ENCODE data around the gene P2RX4. TPM values are rescaled to one million over a fixed set of nuclear protein-coding genes. Genes with fewer than 3 reads are reported as not detected.

The P2RX4 gene
- total RNA-seq, 1 experiment from 2014 or later: 7.6 TPM

- H3K4me3 ChIP-seq (ENCODE audit: low read depth, low read length, poor library complexity, severe bottlenecking): no peak overlapping the region
- DNase-seq (ENCODE audit: low spot score): no peak
- H3K36me3 ChIP-seq (ENCODE audit: insufficient read depth, low read length, poor library complexity, severe bottlenecking): peaks cover 29% of the 10 kb centered on the region
- intact Hi-C loops (cut with micrococcal nuclease; ENCODE audit: unreplicated experiment): no loop called here
- ChIA-PET CTCF (no interaction called here), POLR2A (ENCODE audit: low non-redundant PET) (no interaction called here)
- BruUV-seq (replicated peaks): no TSS peak
- no peaks in the 10 kb centered on the region for H3K4me1 ChIP-seq (ENCODE audit: insufficient read depth, low read length, poor library complexity, severe bottlenecking)
- no peaks in the 10 kb centered on the region for H3K27me3 ChIP-seq (replicated peaks; ENCODE audit: insufficient read depth, low read depth, low read length, poor library complexity)
- H3K27ac ChIP-seq (ENCODE audit: low read depth, low read length, poor library complexity, severe bottlenecking): no peak overlapping the region
- TF ChIP-seq EZH2 (IDR thresholded peaks at IDR 0.05; ENCODE audit: borderline replicate concordance, low read depth, low read length, poor library complexity, severe bottlenecking) (no peak), CTCF (conservative IDR thresholded peaks at IDR 0.05; ENCODE audit: low read depth, low read length) (no peak)
- no peaks in the 10 kb centered on the region for H3K9me3 ChIP-seq (ENCODE audit: low read depth, low read length, poor library complexity, severe bottlenecking)
Observed at GRCh38 chr12:121259074-121259473, 49.1 kb downstream of the P2RX4 start.

- DNase-seq (ENCODE audit: low spot score): no peak
- peaks cover 23% of the 10 kb centered on the region for H3K36me3 ChIP-seq (ENCODE audit: insufficient read depth, low read length, poor library complexity, severe bottlenecking)
- no peaks in the 10 kb centered on the region for H3K4me1 ChIP-seq (ENCODE audit: insufficient read depth, low read length, poor library complexity, severe bottlenecking)
- ChIA-PET CTCF (no interaction called here), POLR2A (ENCODE audit: low non-redundant PET) (no interaction called here)
- no peak overlapping the region for H3K27ac ChIP-seq (ENCODE audit: low read depth, low read length, poor library complexity, severe bottlenecking)
- BruUV-seq (replicated peaks): no TSS peak
- no peaks in the 10 kb centered on the region for H3K9me3 ChIP-seq (ENCODE audit: low read depth, low read length, poor library complexity, severe bottlenecking)
- intact Hi-C loops (cut with micrococcal nuclease; ENCODE audit: unreplicated experiment): no loop called here
- H3K27me3 ChIP-seq (replicated peaks; ENCODE audit: insufficient read depth, low read depth, low read length, poor library complexity): no peaks in the 10 kb centered on the region
- no peak overlapping the region for H3K4me3 ChIP-seq (ENCODE audit: low read depth, low read length, poor library complexity, severe bottlenecking)
- TF ChIP-seq EZH2 (IDR thresholded peaks at IDR 0.05; ENCODE audit: borderline replicate concordance, low read depth, low read length, poor library complexity, severe bottlenecking) (no peak), CTCF (conservative IDR thresholded peaks at IDR 0.05; ENCODE audit: low read depth, low read length) (no peak)
Observed at GRCh38 chr12:121260091-121260490, 50.2 kb downstream of the P2RX4 start.

GRCh38 chr12:121261398-121261797 is 51.5 kb downstream of the P2RX4 start:
- DNase-seq (ENCODE audit: low spot score): no peak
- no peak overlapping the region for H3K4me3 ChIP-seq (ENCODE audit: low read depth, low read length, poor library complexity, severe bottlenecking)
- H3K36me3 ChIP-seq (ENCODE audit: insufficient read depth, low read length, poor library complexity, severe bottlenecking): peaks cover 18% of the 10 kb centered on the region
- BruUV-seq (replicated peaks): no TSS peak
- no peaks in the 10 kb centered on the region for H3K4me1 ChIP-seq (ENCODE audit: insufficient read depth, low read length, poor library complexity, severe bottlenecking)
- TF ChIP-seq EZH2 (IDR thresholded peaks at IDR 0.05; ENCODE audit: borderline replicate concordance, low read depth, low read length, poor library complexity, severe bottlenecking) (no peak), CTCF (conservative IDR thresholded peaks at IDR 0.05; ENCODE audit: low read depth, low read length) (no peak)
- H3K27me3 ChIP-seq (replicated peaks; ENCODE audit: insufficient read depth, low read depth, low read length, poor library complexity): no peaks in the 10 kb centered on the region
- H3K9me3 ChIP-seq (ENCODE audit: low read depth, low read length, poor library complexity, severe bottlenecking): no peaks in the 10 kb centered on the region
- CTCF ChIA-PET: no interaction called here
- intact Hi-C loops (cut with micrococcal nuclease; ENCODE audit: unreplicated experiment): no loop called here
- no peak overlapping the region for H3K27ac ChIP-seq (ENCODE audit: low read depth, low read length, poor library complexity, severe bottlenecking)
- POLR2A ChIA-PET (ENCODE audit: low non-redundant PET): no interaction called here

Measured in A673 (cell line).